ENCODE measurements around the gene KLHL26. TPM values are rescaled to one million over a fixed set of nuclear protein-coding genes. Genes with fewer than 3 reads are reported as not detected.

The KLHL26 gene
- total RNA-seq, 1 donor from 2014 or later = 10.9 TPM

DNA sequence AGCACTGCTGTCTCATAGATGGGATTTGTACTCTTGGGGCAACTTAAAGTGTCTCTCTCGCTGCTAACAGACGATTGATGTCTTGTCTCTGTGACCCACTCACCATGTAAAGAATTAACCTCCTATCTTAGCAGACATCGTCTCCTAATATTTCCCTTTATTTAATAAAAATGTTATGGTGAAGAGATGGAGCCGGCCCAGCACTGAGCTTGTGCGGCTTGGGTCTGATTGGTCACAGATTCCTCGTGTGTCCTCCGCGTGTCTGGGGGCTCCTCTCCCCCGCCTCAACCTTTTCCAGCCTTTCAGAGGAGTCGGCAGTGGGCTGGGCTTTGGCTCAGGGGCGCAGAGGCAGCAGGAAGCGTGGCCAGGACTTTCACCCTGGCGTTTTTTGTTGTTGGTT, 33.5 kb downstream of the KLHL26 start:
- intact Hi-C loops (cut with micrococcal nuclease) = loop anchor here (10.0 kb wide), 1 partner anchor 216 kb away; no protein-coding TSS in a partner anchor
- no peak overlapping the region for H3K27ac Mint-ChIP-seq
- TF ChIP-seq, protein P1, sequence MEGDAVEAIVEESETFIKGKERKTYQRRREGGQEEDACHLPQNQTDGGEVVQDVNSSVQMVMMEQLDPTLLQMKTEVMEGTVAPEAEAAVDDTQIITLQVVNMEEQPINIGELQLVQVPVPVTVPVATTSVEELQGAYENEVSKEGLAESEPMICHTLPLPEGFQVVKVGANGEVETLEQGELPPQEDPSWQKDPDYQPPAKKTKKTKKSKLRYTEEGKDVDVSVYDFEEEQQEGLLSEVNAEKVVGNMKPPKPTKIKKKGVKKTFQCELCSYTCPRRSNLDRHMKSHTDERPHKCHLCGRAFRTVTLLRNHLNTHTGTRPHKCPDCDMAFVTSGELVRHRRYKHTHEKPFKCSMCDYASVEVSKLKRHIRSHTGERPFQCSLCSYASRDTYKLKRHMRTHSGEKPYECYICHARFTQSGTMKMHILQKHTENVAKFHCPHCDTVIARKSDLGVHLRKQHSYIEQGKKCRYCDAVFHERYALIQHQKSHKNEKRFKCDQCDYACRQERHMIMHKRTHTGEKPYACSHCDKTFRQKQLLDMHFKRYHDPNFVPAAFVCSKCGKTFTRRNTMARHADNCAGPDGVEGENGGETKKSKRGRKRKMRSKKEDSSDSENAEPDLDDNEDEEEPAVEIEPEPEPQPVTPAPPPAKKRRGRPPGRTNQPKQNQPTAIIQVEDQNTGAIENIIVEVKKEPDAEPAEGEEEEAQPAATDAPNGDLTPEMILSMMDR (IDR thresholded peaks at IDR 0.05) = no peak
- H3K4me3 Mint-ChIP-seq = no peak overlapping the region
- peaks cover 32% of the 10 kb centered on the region for H3K36me3 Mint-ChIP-seq (ENCODE audit: low read depth)
- ChIA-PET POLR2A (no interaction called here), CTCF (interaction anchor here (0.7 kb wide), 1 partner anchor 165 kb away, joined by 3 read pairs; no protein-coding TSS in a partner anchor)
- no peak for ATAC-seq (ENCODE audit: low read depth)
- no peaks in the 10 kb centered on the region for H3K27me3 Mint-ChIP-seq
- no peaks in the 10 kb centered on the region for H3K9me3 Mint-ChIP-seq
- no peak for DNase-seq
- H3K4me1 Mint-ChIP-seq = peaks cover 10% of the 10 kb centered on the region

DNA sequence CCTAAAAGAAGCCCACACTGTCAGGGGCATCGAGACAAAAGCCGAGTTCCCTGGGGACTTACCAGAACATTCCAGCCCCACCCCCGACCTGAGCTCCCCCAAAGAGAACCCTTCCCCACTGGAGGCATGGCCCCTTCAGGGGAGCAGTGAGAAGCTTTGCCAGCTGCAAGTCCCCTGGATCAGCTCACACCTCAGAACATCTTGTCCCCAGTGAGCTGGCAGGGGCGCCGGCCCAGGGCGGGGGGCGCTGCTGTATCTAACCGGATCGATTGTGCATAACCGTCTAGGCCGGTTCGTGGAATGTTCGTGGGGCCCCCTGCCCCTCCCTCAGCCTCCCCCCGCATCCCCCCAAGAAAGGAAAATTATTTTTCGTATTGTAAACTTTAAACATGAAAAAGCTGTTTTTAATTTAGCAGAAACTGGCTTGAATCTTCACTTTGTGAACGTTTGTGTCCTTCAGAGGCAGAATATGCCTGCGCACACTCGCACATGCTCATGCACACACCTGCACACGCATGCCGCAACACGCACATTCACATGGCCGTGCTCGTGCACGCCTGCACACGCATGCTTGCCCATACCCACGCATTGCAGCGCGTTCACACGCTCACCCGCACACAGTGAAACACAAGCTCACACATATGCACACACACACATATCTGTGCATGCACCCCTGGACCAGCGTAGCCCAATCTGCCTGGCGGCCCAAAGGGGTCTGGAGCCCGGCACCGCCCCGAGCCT, 34.6 kb downstream of the KLHL26 start:
- H3K4me3 Mint-ChIP-seq = no peak overlapping the region
- H3K36me3 Mint-ChIP-seq (ENCODE audit: low read depth) = peaks cover 32% of the 10 kb centered on the region
- ATAC-seq (ENCODE audit: low read depth) = no peak
- DNase-seq = no peak
- CTCF ChIA-PET = no interaction called here
- no peaks in the 10 kb centered on the region for H3K9me3 Mint-ChIP-seq
- no peaks in the 10 kb centered on the region for H3K27me3 Mint-ChIP-seq
- TF ChIP-seq, protein P1 (IDR thresholded peaks at IDR 0.05) = no peak
- peaks cover 3% of the 10 kb centered on the region for H3K4me1 Mint-ChIP-seq
- POLR2A ChIA-PET = interaction anchor here (0.6 kb wide), 2 partner anchors 13 to 82 kb away, joined by 4 to 5 read pairs; no protein-coding TSS in a partner anchor
- intact Hi-C loops (cut with micrococcal nuclease) = loop anchor here (10.0 kb wide), 1 partner anchor 217 kb away; no protein-coding TSS in a partner anchor
- no peak overlapping the region for H3K27ac Mint-ChIP-seq

DNA sequence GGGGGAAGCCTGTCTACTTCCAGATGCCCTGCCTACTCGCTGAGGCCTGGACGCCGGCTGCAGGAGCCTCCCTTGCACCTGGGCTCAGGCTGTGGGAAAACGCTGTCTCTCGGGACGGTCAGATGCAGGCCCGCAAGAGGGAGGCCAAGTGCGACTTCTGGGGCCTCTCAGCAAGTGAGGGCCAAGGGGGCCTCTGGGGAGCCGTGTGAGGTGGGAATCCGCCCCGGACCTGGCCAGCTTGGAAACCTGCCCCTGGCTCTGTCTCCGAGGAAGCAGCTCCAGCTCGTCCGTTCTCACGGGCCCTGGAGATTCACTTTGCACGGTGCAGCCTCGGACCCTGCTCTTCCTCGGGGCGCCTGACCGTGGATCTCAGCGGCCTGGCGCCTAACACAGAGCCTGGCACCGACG, 35.2 kb downstream of the KLHL26 start:
- Mint-ChIP-seq H3K27ac (no peak overlapping the region), H3K9me3 (no peaks in the 10 kb centered on the region), H3K36me3 (ENCODE audit: low read depth) (peaks cover 32% of the 10 kb centered on the region), H3K4me1 (no peaks in the 10 kb centered on the region), H3K4me3 (no peak overlapping the region), H3K27me3 (no peaks in the 10 kb centered on the region)
- POLR2A ChIA-PET = interaction anchor here (0.6 kb wide), 2 partner anchors 13 to 82 kb away, joined by 4 to 5 read pairs; no protein-coding TSS in a partner anchor
- ATAC-seq (ENCODE audit: low read depth) (no peak), DNase-seq (no peak)
- intact Hi-C loops (cut with micrococcal nuclease) = loop anchor here (10.0 kb wide), 1 partner anchor 217 kb away; no protein-coding TSS in a partner anchor
- CTCF ChIA-PET = no interaction called here
- TF ChIP-seq, protein P1 (IDR thresholded peaks at IDR 0.05) = no peak

DNA sequence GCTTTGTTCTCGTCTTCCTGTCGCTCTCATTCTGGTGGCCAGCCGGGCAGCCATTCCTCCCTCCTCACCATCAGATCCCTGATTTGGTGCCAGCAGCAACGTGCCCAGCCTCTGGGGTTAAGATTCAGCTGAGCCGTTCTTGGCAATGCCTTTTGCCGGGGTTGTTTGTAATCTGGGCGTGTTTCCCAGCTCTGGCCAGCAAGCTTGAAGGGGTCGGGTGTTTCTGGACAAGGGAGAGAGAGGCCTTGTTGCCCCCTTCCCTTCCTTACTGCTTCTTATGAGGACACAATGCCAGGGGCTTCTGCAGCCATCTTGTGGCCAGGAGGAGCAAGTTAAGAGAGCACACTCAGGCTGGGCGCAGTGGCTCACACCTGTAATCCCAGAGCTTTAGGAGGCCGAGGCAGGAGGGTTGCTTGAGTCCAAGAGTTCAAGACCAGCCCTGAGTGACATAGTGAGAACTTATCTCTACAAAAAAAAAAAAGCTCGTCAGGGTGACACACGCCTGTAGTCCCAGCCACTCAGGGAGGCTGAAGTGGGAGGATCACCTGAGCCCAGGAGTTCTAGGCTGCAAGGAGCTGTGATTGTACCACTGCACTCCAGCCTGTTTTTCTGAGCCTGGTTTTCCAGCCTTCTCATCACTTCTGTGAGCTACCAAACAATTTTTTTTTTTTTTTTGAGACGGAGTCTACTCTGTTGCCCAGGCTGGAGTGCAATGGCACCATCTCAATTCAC, 35.9 kb downstream of the KLHL26 start:
- Mint-ChIP-seq H3K9me3 (no peaks in the 10 kb centered on the region), H3K27me3 (peaks cover 2% of the 10 kb centered on the region), H3K4me3 (no peak overlapping the region), H3K36me3 (ENCODE audit: low read depth) (peaks cover 27% of the 10 kb centered on the region), H3K4me1 (no peaks in the 10 kb centered on the region), H3K27ac (no peak overlapping the region)
- CTCF ChIA-PET = no interaction called here
- POLR2A ChIA-PET = interaction anchor here (0.7 kb wide), 1 partner anchor 95 kb away, joined by 4 read pairs; no protein-coding TSS in a partner anchor
- TF ChIP-seq, protein P1 (IDR thresholded peaks at IDR 0.05) = no peak
- ATAC-seq (ENCODE audit: low read depth) (no peak), DNase-seq (no peak)
- intact Hi-C loops (cut with micrococcal nuclease) = loop anchor here (10.0 kb wide), 1 partner anchor 218 kb away; no protein-coding TSS in a partner anchor

DNA sequence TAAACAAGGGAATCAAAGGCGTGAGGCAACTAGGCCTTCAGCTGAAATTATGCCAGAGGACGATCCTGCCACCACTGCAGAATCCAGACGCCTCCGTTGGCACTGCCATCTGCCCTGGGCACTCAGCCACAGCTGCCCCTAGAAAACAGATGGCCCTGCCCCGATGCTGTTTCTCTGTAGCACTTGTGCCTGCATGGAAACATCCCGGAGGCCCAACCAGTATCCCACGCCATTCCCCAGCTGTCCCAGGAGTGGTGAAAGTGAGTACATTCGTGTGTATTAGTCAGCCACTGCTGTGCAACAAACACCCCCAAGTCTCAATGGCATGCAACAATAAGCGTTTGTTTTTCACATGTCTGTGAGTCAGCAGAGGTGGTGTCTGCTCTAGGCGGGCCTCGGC, 37.8 kb downstream of the KLHL26 start:
- H3K4me1 Mint-ChIP-seq = no peaks in the 10 kb centered on the region
- peaks cover 11% of the 10 kb centered on the region for H3K36me3 Mint-ChIP-seq (ENCODE audit: low read depth)
- no peaks in the 10 kb centered on the region for H3K9me3 Mint-ChIP-seq
- POLR2A ChIA-PET = interaction anchor here (0.5 to 0.7 kb wide), 2 partner anchors 116 to 202 kb away, joined by 3 to 4 read pairs; no protein-coding TSS in a partner anchor
- no peak overlapping the region for H3K27ac Mint-ChIP-seq
- H3K4me3 Mint-ChIP-seq = no peak overlapping the region
- DNase-seq (no peak), ATAC-seq (ENCODE audit: low read depth) (no peak)
- intact Hi-C loops (cut with micrococcal nuclease) = loop anchor here (1.0 to 10.0 kb wide), 2 partner anchors 80 to 220 kb away; no protein-coding TSS in a partner anchor
- TF ChIP-seq, protein P1 (IDR thresholded peaks at IDR 0.05) = no peak
- CTCF ChIA-PET = no interaction called here
- H3K27me3 Mint-ChIP-seq = peaks cover 2% of the 10 kb centered on the region
